GM12892 (cell line): ENCODE results near the gene KCNQ5.

Source experiments
- DNase-seq: peaks from one replicate; pipeline ENCODE4 v3.0.0; 2011; ENCODE audit not compliant: insufficient read length
- FAIRE-seq: peaks from 2 replicates; lab custom pipeline; 2011; peaks lifted over from hg19 to GRCh38; lab: Jason Lieb, UNC
- POLR2A ChIP-seq: IDR thresholded peaks from 2 replicates; pipeline ENCODE4 v1.6.1; 2011; ENCODE audit warnings: low read depth, low read length, control low read depth
- POLR2AphosphoS5 ChIP-seq: IDR thresholded peaks from 2 replicates; pipeline ENCODE4 v1.6.1; 2011; ENCODE audit warnings: low read depth, low read length, control low read depth
- TAF1 ChIP-seq: IDR thresholded peaks from 2 replicates; pipeline ENCODE4 v1.6.1; 2011; ENCODE audit warnings: low read depth, mild to moderate bottlenecking, control low read depth, low read length, borderline replicate concordance

KCNQ5 gene

DNA sequence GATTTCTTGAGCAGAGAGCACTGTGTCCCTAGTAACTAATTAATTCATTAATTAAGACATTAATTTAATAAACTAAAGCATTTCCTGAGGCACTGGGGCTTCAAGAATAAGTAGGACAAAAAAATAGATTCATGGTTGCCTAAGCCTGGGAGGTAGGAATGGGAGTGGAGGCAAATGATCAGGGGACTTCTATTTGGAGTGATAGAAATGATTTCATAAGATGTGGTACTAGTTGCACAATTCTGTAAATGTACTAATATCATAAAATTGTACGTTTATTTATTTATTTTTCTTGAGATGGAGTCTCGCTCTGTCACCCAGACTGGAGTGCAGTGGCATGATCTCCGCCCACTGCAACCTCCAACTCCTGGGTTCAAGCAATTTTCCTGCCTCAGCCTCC lies 316.2 kb downstream of the KCNQ5 start:
- FAIRE-seq (no peak), DNase-seq (no peak)
- no peak for TF ChIP-seq POLR2AphosphoS5
- no peak for TF ChIP-seq TAF1
- TF ChIP-seq POLR2A = no peak

DNA sequence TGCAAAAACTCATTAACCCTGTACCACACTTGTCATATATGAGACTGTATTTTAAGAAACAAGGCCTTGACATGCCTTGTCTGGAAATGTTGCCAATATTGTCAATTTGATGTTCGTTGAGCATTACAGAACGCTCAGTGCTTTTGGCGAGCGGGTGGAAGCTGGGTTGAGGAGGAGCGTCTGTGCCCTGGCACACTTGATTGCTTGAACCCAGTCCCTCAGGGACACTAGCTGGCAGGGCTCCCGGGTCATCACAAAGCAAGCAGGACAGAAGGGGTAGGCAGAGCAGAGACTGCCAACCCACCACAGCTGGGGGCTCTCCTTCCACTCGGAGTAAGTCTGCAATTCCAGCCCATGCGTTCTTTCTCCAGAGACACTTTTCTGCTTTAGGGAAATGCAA lies 317.1 kb downstream of the KCNQ5 start:
- DNase-seq (no peak), FAIRE-seq (no peak)
- TF ChIP-seq POLR2AphosphoS5 (no peak), POLR2A (no peak)

DNA sequence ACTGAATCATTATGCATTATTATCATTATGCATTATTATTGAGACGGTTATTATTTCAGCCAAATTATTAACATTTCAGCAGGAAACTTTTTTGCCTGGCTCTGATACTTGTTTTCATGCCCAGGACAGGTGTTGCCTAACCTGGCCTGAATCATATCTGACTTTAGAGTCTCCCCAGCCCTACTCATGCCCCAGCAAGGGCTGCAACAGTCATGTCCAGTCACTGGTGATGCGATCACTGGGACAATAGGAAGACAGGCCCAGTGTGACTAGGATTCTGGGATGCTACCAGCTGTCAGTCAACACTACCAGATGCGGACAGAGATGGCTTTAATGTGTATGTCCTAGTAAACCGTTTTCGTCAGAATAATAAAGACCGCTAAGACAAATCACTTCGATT lies 318.4 kb downstream of the KCNQ5 start:
- FAIRE-seq (no peak), DNase-seq (no peak)
- TF ChIP-seq POLR2A (no peak), TAF1 (no peak), POLR2AphosphoS5 (no peak)

DNA sequence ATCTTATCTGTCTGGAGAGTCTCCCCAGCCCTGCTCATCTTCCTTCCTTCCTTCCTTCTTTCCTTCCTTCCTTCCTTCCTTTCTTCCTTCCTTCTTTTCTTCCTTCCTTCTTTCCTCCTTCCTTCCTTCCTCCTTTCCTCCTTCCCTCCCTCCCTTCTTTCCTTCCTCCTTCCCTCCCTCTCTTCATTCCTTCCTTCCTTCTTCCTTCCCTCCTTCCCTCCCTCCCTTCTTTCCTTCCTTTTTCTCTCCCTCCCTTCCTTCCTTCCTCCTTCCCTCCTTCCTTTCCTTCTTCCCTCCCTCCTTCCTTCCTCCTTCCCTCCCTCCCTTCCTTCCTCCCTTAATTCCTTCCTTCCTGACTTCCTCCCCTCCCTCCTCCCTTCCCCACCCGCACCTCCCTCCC lies 319.4 kb downstream of the KCNQ5 start:
- FAIRE-seq (no peak), DNase-seq (no peak)
- TF ChIP-seq TAF1 (no peak), POLR2A (no peak), POLR2AphosphoS5 (no peak)

DNA sequence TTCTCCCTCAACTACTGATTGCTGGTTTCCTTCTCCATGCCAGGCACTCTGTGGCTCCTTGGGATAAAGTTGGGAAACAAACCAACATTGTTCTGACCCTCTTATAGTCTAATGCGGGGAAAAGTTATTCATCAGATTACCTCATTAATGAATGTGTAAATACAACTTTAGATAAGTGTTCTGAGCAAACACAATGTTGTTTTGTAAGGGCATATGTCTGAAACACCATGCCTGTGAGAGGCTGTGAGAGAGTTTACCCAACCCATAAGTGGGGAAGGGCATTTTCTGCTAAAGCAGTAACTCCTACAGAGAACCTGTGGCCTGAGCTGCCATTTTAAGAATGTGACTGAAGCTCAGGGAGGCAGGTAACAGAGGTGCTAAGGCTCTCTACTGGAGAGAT lies 319.9 kb downstream of the KCNQ5 start:
- FAIRE-seq (no peak), DNase-seq (no peak)
- TF ChIP-seq POLR2AphosphoS5 = no peak
- no peak for TF ChIP-seq TAF1
- no peak for TF ChIP-seq POLR2A

DNA sequence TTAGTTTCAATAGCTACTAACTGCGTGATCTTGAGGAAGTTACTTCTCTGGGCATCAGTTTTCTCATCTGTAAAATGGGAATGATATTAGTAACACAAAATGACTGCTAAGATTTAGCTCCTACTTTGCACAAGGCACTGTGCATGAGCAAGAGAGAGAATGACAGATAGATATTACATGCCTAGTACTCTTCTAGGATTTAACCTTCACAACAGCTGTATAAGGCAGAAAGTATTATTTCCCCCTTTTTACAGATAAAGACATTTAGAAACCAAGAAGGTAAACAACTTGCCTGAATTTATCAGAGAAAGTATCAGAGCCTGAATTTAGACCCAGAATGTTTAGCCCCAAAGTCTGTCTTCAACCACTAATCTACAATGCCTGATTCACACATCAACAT lies 321.8 kb downstream of the KCNQ5 start:
- peak; percentile 27 for FAIRE-seq
- no peak for TF ChIP-seq POLR2AphosphoS5
- no peak for TF ChIP-seq TAF1
- no peak for TF ChIP-seq POLR2A
- DNase-seq = no peak

DNA sequence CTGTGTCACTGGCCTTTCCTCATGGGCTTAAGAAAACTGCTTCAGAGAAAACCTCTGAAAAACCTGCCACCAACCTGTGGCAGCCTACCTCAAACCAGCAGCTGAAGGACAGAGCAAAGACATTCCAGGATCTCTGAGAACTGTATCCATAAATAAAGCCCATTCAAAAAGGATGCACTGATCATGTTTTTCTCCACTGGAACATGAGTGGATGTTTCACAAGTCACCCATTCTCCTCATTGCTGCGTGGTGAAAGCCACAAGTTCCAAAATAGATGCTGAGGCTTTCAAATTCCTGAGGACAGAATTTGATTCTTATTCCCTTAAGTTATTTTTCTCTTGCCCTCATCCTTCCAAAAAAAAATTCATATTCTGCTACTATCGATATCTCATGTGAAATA lies 322.8 kb downstream of the KCNQ5 start:
- TF ChIP-seq POLR2AphosphoS5 = no peak
- no peak for TF ChIP-seq POLR2A
- TF ChIP-seq TAF1 = no peak
- no peak for FAIRE-seq

DNA sequence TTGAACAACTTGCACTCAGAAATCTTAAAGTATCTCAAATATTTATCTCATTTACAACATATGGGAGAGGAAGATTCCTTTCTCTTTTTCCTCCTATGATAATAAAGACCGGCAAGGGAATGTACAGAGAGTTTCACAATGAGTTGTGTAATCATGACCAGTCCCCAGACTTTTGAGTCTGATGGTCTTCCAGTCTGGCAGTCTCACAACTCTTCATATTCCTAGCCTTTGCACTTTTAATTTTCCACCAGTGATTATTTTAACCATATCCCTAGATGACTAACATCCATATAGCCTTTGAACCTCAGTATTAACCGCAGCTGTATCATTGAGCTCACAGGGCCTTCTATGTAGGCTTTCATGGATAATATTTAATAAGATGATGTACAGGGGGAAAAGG lies 324.9 kb downstream of the KCNQ5 start:
- FAIRE-seq (no peak), DNase-seq (no peak)
- no peak for TF ChIP-seq TAF1

More for the DNA sequence above, 322.8 kb downstream of the KCNQ5 start:
- no peak for DNase-seq

DNA sequence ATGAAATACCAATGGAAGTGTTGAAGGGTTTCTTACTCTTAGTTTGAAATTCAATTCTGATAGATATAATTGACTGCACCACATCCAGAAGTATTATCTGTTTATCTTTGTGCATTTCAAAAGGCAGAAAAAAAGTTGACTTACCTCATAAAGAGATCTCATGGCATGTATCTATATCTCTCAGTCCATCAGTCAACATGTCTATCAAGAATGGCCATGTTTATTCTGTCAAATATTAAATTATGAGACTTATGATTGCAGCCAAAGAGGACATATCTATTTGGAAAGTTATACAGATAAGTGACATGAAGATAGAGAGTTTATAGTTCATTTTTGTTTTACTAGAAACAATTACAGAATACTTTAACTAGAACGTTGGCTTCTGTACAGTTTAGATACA lies 325.7 kb downstream of the KCNQ5 start:
- no peak for FAIRE-seq
- no peak for TF ChIP-seq POLR2A
- TF ChIP-seq TAF1 = no peak
- TF ChIP-seq POLR2AphosphoS5 = no peak

DNA sequence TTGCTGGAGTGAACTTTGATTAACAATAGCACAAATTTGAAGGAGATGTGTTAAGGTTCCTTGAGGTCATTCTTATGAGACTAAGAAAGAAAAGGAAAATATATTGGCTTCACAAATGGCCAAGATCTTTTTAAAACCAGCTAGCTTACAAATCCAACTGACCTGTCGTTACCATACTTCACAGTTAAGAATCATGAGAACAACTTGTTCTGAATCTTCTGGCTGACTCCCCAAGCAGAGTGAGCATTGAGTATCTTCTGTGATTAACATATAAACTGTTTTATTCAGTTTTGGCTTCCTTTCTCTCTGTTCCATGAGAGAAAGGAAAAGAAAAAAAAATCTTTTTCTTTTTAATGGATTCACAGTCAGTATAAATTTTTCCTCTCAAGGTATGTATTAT lies 326.3 kb downstream of the KCNQ5 start:
- DNase-seq (no peak), FAIRE-seq (no peak)
- TF ChIP-seq TAF1 (no peak), POLR2AphosphoS5 (no peak), POLR2A (no peak)

More for the DNA sequence above, 325.7 kb downstream of the KCNQ5 start:
- no peak for DNase-seq

DNA sequence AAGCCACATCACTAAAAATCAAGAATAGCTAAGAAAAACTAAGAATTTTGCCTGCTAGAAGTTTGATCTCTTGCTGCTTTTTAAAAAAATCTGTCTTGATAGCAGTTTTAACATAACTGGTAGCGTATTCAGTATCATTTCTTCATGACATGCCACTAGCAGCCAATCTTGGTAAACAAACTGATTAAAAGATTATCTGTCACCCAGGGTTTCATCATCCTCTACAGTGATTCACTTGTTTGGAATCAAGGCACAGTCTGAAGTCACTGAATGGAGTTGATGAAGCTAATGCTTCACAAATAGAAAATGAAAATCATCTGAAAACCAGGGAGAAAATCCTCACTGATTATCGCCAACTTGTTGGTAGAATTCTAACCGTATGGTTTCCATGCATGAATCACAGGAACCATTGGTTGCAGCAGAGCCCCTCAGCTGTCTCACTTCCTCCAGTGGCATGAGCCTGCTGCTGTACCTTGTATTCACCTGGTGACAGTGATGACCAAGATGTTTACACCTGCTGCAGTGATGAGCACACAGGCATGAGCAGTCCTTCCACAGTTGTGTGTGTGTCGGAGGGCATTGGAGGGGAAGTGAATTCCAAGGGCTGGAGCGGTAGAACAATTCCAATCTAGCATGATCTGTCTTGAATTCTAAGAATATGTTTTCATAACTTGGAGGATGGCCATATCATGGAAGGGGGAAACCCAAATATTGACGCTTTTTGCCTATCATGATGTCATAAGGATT lies 328.4 kb downstream of the KCNQ5 start:
- no peak for FAIRE-seq
- TF ChIP-seq POLR2AphosphoS5 (no peak), POLR2A (no peak), TAF1 (no peak)
- no peak for DNase-seq

DNA sequence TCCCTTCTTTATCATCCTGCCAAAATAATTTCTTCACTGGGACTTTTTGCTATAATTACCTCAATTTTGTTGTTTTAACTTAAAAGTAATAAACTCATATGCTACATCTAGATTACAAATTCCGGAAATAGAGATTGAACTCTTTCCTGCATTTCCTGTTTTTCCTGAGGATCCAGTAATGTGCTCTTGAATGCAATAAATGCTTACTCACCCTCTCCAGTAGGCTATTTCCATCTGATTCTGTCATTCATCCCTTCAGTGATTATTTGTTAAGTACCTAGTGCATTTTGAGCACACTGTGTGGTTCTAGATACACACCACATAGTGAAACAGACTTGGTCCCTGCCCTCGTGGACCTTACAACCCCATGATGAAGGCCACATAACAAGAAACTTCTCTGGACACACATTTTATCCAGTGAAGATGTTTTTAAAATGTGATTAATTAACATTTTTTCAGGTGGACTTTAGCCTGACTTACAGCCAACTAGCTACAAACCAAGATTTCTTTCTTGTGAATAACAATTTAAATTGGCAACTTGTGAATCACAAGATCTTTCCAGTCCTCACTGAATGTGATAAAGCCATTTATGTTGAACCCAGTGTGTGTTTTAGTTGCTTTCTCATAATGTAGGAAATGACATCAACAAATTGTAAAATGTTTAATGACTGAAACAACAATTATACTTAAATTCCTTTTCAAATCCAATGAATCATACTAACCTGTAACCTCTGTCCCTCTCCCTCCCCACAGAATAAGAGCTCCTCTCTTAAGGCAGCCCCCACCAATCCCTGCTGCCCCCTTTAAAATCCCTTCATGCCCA lies 331.2 kb downstream of the KCNQ5 start:
- DNase-seq (no peak), FAIRE-seq (no peak)
- TF ChIP-seq TAF1 (no peak), POLR2A (no peak), POLR2AphosphoS5 (no peak)
